Ramos (cell line): Measurements from ENCODE around the gene SFRP5.

Source experiments
- in situ Hi-C: fragments of 300-500 bp; cut with MboI; formaldehyde crosslinking; loops from one replicate; pipeline ENCODE4 v1.14.3; 2022; ENCODE audit warnings: low sequenced_read_pairs; ENCODE audit not compliant: unreplicated experiment

The SFRP5 gene

DNA sequence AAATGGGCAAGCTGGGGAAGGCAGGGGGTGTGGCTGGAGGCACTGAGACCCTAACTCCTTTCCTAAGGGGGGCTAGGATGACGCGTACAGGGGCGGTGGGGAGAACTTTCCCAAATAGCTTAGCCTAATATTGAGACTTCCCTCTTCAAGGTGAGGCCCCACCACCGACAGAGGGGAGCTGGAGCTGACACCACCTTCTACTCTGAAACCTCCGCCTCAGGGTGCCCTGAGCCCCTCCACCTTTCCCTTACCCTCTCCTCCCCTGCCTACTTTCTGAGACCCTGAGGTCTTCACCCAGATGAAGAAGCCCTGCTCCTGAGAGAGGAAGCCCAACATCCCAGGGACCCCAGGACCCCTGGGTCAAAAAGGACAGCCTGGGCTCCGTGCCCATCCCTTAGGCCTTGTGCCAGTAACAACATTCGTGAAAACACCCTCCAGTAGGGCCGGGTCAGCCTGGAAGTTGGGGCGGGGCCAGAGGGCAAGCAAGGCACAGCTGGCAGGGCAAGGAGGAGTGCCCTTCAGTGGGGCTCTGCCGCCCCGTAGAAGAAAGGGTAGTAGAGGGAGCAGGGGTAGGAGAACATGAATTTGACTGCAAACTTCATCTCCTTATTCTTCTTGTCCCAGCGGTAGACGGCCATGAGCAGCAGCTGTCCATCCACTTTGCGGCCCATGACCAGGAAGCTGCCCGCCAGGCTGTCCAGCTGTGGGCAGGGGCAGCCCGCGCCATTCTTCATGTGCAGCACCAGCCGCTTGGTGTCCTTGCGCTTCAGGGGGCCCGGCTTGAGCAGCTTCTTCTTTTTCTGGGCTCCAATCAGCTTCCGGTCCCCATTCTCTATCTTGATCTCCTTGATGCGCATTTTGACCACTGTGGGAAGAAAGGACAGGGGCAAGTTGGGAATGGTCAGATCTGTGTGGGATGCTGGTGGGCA, 4.5 kb downstream of the SFRP5 start:
- in situ Hi-C loops, result loop anchor here (10.0 kb wide), 1 partner anchor 98 kb away; no protein-coding TSS in a partner anchor

DNA sequence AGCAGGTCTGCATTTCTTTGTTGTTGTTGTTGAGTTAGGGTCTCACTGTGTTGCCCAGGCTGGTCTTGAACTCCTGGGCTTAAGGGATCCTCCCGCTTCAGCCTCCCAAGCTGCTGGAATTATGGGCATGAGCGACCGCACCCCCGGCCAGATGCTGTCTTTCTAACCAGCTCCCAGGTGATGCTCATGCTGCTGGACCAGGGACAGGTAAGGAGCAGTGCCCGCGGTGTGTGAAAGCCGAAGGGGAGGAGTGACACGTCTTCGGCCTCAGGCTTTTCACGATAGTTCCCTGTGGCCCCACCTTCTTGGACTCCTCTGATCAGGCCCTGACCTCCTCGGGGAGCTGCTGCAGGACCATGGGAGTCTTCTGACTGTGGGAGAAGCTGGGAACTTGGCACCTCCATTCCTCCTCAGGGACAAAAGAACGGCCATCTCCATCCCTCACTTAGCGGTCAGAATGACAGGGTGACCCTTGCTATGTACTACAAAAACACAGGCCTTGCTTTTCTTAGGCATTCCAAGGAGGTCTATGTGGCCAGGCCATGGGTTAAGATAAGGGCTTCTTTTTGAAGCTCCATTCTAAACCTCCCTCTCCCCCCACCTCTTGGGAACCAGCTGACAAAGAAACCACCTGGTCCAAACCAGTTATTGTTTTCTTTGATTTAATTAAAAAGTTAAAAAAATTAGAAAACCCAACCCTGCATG, 5.5 kb downstream of the SFRP5 start:
- in situ Hi-C loops, result loop anchor here (10.0 kb wide), 1 partner anchor 99 kb away; no protein-coding TSS in a partner anchor

DNA sequence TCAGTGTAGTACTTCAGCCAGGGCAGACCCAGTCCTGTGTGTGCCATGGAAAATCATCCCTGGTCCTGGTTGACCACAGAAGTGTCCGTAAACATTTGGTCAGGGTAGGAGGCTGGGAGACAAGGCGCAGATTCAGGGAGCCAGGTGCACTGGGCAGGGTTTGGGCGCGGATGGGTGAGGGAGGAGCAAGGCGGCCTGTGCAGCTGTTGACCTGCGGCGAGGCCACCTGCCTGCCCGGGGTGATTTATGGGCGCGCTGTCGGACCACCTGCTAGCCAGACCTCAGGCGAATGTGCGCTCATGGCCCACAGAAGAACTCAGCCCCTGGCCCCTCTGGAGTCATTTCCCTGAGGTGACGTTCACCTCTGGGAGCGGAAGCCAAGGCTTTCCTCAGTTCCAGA, 6.6 kb downstream of the SFRP5 start:
- in situ Hi-C loops, result loop anchor here (10.0 kb wide), 1 partner anchor 100 kb away; no protein-coding TSS in a partner anchor

DNA sequence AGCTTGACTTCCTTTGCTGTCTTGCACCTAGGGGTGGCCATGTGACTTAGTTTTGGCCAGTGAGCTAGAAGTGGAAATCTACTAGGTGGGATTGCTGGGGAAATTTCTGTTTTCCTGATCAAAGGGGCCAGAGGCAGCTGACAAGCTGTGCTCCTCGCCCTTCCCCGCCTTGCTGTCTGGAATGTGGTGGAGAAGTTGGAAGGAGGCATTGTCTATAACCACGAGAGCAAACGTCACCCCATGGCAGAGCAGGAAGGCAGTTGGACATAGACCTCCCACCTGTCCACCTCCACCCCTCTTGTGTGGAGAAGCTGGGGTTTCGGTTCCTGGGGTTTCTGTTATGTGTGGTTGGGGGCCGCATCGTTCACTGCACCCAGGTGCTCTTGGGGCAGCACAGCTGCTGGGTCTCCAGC, 7.3 kb downstream of the SFRP5 start:
- in situ Hi-C loops, result loop anchor here (10.0 kb wide), 1 partner anchor 100 kb away; no protein-coding TSS in a partner anchor

DNA sequence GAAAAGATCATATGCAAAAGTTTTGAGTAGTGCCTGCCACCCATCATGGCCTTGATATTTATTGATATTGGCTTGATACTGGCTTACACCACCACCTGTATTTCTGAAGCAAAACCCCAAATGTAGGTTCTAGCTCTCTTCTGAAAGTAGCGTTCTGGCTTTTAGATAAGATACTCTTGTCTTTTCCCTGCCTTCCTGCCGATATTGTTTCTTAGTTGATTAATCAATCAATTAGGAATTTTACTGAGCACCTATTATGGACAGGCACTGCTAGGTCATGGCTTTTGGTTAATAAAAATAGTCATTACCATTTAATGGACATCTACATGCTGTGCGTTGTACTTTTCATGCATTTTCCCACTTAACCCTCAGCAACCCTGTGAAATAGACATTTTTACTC, 7.9 kb downstream of the SFRP5 start:
- in situ Hi-C loops, result loop anchor here (10.0 kb wide), 1 partner anchor 101 kb away; no protein-coding TSS in a partner anchor

DNA sequence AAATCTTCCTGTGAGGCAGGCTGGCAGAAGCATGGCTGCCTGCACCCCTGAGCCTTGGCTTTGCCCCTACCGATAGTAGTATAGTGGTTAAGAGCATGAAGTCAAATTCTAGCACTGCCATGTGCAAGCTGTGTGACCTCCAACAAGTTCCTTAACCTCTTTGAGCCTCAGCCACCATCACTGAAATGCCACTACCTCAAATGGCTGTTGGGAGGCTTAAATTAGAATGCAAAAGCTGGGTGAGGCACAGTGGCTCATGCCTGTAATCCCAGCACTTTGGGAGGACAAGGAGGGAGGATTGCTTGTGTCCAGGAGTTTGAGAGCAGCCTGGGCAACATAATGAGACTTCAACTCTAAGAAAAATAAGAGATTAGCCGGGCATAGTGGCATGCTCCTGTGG, 8.4 kb downstream of the SFRP5 start:
- in situ Hi-C loops, result loop anchor here (10.0 kb wide), 1 partner anchor 101 kb away; no protein-coding TSS in a partner anchor

DNA sequence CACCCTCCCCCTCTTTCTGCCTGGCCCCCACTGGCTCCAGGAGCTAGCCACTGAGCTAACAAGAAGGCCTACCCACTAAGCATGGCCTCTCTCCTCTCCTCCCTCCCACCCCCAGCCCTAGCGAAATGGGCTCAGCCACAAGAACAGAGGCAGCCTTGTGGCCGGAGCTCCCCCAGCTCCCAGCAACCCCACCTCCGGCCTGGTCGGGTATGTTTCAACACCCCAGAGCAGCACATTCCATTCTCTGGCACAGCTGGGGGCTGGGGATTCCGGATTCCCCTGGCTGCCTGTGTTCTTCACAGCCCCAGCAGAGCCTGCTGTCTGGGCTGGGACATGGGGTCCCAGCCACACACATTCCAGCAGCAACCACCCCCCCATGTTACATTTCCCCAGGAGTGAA, 9.0 kb downstream of the SFRP5 start:
- in situ Hi-C loops, result loop anchor here (10.0 kb wide), 1 partner anchor 102 kb away; no protein-coding TSS in a partner anchor

DNA sequence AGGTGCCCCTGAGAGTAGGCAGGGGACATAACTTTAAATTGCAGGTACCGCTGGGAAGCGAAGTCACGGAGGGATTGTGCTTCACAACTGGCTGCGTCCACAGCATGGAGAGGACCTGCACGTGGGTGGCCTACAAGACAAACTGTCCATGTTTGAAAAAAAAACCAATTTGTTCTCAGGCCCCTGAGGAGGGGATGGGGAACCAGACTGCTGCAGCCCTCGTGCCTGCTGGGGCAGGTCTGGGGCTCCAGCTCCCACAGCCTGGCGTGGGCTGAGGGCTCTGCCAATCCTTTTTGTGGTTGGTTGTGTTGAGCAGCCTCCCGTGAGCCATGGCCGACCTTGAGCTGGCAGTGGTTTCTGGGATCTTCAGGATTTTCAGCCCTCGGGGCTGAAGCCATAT, 9.7 kb downstream of the SFRP5 start:
- in situ Hi-C loops, result loop anchor here (10.0 kb wide), 1 partner anchor 103 kb away; no protein-coding TSS in a partner anchor

DNA sequence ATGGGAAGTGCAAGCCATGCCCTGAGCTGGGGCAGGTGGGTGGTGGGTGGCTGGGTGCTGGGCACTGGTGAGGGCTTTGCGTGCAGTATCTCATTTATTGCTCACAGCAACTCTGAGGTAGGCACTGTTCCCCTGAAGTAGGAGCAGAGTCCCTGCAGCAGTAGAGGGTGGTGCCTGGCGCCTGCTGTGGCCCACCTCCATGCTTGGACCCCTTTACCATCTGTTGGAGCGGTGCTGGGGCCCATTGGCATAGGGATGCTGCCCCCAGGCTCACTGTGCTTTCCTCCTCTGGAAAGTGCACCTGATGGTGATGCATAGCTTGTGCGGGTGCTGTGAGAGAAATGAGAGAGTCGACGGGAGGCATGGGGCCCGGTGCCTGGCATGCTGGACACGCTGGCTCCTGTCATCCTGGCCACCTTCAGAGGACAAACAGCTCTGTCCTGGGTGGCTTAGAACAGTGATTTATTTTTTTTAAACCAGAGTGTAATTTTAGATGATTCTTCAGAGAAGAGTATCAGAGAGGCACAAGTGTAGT, 10.4 kb downstream of the SFRP5 start:
- in situ Hi-C loops, result loop anchor here (10.0 kb wide), 1 partner anchor 103 kb away; no protein-coding TSS in a partner anchor

DNA sequence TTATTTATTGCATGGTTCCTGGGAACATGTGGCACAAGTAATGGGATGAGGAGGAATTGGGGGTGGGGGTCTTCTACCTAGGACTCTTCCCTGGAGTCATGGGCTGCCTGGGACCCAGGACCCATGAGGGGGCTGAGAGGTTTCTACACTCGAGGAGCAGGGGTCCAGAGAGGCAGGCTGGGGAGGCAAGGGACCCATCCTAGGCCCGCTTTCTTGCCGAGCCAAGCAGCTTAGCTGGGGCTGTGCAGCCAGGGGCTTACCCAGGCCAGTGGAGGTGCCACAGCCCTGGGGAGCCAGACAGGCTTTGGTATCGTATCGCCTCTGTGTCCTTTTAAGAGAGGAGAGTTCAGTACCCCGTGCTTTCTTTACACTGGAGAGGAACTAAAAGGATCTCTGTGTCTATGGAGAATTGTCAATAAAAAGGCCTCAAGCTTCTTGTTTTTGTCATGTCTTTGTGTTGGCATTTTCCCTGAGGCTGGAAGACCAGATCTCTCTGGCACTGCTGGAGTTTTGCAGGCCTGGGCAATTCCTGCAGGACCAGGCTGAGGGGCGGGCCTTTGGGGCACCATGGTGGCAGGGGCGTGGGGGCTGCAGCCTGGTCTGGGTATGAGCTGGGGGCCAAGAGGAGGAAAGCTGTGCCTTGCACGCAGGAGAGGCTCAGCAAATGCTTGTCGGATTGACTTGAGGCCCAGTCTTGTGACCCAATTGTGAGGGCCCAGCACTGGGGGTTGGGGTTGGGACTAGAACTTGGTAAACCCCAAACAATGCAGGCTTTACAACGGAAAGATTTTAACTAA, 11.1 kb downstream of the SFRP5 start:
- in situ Hi-C loops, result loop anchor here (10.0 kb wide), 1 partner anchor 104 kb away; no protein-coding TSS in a partner anchor

DNA sequence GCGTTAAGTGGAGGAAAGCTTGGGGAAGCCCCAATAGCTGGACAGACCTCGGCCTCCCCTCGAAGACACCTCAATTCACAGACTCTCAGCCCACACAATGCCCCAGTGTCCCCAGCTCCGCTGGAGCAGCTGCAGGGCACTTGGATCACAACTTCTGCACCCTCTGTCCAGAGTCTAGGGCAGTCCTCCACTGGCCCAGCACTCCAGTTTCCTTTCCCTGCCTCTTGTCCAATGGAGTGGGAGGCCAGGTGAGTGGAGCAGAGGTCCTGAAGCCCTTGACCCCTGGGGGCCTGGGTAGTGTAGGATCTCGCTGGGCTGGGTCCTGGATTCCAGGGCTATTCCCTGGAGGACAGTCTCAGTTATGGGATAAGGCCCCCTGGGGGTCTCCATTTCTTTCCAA, 11.9 kb downstream of the SFRP5 start:
- in situ Hi-C loops, result loop anchor here (10.0 kb wide), 1 partner anchor 105 kb away; no protein-coding TSS in a partner anchor

DNA sequence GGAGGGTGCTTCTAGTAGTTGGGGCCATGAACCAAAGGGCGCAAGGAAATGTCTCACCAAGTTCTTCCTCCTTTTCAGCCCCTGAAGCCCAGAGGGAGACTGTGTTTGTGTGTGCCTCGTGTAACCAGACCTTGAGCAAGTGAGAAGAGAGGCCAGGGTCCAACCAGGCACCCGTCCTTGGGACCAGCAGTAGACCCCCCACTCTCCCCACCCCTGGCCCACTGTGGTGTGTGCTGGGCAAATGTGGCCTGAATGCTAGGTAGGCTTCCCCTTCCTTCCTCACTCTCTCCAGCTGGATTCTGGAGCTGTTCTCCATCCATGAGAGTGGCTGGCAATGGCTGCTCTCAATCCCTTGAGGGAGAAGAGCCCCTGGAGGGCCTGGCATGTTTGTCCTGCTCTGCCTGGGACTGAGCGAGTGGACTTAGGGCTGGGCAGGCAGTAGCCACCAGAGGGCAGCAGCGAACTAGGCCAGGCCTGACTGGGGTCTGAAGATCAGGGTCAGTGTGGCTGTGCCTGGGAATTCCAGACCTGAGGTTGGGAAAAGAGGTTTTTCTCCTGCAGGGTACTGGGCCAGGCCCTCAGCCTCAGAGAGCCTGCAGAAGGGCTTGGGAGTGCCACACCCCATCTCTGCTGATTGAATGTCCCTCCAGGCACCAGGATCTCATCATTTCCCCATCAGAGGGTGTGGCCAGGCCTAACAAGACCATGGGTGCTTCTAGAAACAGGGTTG, 12.5 kb downstream of the SFRP5 start:
- in situ Hi-C loops, result no loop called here

DNA sequence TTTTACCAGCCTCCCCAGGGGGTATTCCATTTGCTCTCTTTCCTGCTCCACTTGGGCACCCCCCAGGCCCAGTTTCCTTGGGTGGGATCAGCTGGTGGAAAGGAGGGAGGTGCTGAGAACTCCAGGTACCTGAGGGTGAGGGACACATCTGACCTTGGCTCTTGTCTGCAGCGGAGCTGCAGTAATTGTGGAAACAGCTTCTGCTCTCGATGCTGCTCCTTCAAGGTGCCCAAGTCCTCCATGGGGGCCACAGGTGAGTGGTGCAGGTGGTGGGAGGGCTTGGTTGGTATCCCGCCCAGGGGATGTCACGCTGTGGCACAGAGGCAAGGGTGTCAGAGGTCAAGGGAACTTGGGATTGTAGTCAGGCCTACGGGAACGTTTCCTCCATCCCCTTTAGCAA, 14.3 kb downstream of the SFRP5 start:
- in situ Hi-C loops, result no loop called here

DNA sequence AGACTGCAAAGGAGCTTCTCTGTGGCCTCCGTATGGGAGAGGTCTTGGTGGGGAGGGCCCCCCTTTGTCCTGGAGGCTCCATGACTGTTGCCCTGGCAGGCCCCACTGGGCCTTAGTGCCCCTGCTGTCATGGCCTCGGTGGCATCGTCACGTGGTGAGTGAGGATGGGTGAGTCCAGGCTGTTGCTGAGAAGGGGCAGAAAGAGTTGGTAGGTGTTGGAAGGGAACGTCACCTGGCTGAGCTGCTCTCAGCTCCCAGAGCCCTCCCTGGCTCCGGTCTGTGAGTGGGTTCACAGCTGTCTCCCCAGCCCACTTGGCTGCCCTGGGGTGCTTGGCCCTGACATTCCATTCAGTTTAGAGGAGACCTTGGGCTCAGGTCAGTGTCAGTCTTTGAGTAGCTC, 16.1 kb downstream of the SFRP5 start:
- in situ Hi-C loops, result no loop called here

DNA sequence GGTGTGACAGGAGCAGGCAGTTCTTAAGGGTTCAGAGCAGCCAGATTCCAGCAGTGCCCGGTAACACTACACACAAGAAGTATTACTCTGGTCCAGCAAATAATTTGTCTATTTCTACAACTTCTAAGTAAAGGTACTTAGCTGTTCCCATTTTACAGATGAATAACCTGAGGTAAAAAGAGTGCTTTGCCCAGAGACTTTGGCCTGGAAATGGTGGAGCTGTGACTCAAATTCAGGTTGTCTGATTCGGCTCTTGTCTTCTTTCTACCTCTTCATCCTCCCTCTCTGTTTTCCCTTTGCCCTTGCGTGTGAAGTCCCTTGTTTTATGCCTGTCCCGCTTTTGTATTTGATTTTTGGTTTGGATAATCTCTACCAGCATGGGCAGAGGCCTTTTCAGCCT, 17.1 kb downstream of the SFRP5 start:
- in situ Hi-C loops, result no loop called here

DNA sequence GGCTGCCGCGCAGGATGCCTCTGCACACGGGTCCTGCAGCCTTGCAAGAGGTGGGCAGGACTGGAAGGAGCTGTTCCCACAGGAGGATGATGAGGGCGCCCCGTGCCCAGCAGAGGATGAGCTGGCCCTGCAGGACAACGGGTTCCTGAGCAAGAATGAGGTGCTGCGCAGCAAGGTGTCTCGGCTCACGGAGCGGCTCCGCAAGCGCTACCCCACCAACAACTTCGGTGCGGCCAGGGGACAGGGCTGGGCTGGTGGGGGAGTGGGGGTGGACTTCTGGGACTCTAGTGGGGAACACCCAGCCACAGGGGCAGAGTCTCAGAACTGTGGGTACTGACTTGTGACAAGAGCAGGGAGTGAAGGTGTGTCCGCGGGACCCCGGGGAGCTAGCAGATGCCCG, 18.8 kb downstream of the SFRP5 start:
- in situ Hi-C loops, result no loop called here

DNA sequence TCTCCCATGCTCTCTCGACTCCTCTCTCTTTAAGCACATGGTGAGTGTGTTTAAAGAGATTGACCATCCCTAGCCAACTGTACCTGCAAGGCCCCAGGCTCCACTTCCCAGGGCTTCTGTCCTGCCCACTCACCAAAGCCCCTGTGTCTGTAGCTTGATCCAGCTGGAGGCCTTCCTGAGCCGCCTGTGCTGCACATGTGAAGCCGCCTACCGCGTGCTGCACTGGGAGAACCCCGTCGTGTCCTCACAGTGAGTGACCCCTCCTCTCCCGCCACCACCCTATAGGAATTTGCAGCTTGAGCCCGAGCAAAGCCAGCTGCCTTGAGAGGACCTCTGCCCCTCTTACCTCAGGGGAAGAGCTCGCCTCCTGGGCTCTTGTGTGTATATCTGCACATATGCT, 23.7 kb downstream of the SFRP5 start:
- in situ Hi-C loops, result no loop called here

DNA sequence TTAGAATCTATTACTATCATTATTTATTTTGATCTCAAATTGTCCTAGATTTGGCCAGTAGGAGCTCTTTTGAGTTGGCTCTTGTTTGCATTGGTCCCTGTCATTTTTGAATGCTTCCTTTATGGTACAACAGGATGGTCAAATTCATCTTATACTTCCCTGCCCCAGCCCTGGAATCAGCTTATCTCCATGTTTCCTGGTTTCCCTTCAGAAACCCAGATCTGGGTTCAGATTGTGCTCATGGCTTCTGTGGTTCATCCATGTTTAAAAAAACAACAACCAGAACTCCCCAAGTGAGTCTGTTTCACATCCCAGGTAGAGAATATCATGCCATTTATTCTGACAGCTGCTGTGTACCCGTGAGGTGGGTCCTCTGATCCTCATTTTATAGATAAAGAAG, 24.2 kb downstream of the SFRP5 start:
- in situ Hi-C loops, result no loop called here

DNA sequence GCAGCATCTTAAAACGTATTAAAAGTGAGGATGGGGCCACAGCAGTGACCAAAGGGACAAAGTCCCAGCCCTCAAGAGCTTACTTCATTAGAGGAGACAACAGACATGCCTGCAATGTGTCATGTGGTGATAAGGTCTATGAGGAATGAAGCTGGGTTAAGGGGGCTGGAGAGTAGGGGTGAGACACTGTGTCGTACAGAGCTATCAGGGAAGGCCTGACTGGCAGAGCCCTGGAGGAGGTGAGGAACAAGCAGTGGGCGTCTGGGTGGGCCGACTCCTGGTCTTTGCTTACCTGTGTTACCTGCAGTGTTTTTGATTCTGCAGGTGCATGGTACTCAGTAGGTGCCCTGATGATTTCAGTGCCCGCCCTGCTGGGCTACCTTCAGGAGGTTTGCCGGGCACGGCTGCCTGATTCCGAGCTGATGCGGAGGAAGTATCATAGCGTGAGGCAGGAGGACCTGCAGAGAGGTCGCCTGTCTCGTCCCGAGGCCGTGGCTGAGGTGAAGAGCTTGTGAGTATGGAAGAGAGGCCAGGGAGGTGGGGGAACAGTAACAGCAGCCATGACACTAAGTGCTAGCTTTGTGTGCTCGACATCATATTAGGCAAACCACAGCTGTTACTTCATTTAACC, 27.3 kb downstream of the SFRP5 start:
- in situ Hi-C loops, result no loop called here
